ENCODE measurements around the gene PLCH1.

DNA sequence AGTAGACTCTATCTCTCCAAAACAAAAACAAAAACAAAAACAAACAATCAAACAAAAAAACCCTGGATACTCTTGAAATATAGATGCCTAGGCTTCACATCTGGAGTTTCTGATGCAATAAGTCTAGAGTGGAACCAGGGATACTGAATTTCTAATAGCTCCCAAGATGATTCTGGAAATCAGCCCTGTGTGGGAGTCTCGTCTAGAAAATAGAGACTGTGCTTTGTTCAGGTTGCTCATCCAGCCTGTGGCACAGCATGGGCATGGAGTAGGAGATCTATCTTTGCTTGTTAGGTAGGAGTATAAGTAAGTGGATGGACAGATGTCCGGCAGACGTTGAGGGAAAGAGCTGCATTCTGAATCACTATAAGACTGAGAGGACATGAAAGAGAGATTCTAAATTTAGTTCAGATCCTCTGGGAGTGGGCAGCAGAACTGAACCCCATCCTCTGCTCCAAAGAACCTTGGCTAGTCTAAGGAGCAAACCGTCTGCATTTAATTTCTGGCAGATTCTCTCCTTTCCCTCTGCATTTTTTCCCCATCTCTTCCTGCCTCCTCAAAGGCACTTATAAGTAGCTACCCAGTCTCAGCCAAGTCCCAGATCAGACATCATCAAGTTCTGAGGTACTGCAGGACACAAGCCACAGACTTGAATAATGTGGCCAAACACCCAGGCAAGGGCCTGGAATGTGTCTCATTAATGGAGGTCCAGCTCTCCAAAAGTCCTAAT is 358.8 kb downstream of the PLCH1 start:
- no peak for TF ChIP-seq SIN3A (IDR thresholded peaks at IDR 0.05; ENCODE audit: low read depth)
- no peak for TF ChIP-seq EZH2 (IDR thresholded peaks at IDR 0.05)
- TF ChIP-seq, protein P1, sequence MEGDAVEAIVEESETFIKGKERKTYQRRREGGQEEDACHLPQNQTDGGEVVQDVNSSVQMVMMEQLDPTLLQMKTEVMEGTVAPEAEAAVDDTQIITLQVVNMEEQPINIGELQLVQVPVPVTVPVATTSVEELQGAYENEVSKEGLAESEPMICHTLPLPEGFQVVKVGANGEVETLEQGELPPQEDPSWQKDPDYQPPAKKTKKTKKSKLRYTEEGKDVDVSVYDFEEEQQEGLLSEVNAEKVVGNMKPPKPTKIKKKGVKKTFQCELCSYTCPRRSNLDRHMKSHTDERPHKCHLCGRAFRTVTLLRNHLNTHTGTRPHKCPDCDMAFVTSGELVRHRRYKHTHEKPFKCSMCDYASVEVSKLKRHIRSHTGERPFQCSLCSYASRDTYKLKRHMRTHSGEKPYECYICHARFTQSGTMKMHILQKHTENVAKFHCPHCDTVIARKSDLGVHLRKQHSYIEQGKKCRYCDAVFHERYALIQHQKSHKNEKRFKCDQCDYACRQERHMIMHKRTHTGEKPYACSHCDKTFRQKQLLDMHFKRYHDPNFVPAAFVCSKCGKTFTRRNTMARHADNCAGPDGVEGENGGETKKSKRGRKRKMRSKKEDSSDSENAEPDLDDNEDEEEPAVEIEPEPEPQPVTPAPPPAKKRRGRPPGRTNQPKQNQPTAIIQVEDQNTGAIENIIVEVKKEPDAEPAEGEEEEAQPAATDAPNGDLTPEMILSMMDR (IDR thresholded peaks at IDR 0.05 in 2 of 3, conservative IDR thresholded peaks at IDR 0.05 in 1 of 3; ENCODE audit: borderline replicate concordance in 1 of 3, insufficient read depth in 1 of 3, low read depth in 2 of 3, low read length in 2 of 3), result no peak
